Upper lobe of left lung (tissue), 4 donors: ENCODE data around the gene SH2D2A.

Source experiments
- CTCF ChIP-seq, 6 experiments: fragments of 450-650 bp in 4 of 6; fragments of 200-600 bp in 2 of 6; sonication (generic) in 2 of 6; IDR thresholded peaks; one replicate each; pipeline ENCODE4 v1.5.1; 2016 to 2019; ENCODE audit warnings: antibody characterized with exemption in 6 of 6
- EP300 ChIP-seq, 4 donors: sonication (generic); formaldehyde crosslinking; IDR thresholded peaks; one replicate each; pipeline ENCODE4 v1.5.1; 2017; ENCODE audit warnings: antibody characterized with exemption in 4 of 4, control low read depth in 2 of 4
- POLR2AphosphoS5 ChIP-seq, 2 donors: sonication (generic); formaldehyde crosslinking; IDR thresholded peaks; one replicate each; pipeline ENCODE4 v1.5.1; 2017; ENCODE audit warnings: antibody characterized with exemption in 2 of 2

GRCh38 chr1:156857532-156857931 is 40.9 kb upstream of the SH2D2A start:
- no peak for TF ChIP-seq POLR2AphosphoS5 (IDR thresholded peaks at IDR 0.05)
- TF ChIP-seq CTCF (IDR thresholded peaks at IDR 0.05), result no peak
- no peak for TF ChIP-seq EP300 (IDR thresholded peaks at IDR 0.05)
